Smooth muscle cell of the umbilical artery (primary cell): ENCODE data around the gene CFAP53. TPM values are rescaled to one million over a fixed set of nuclear protein-coding genes. Genes with fewer than 3 reads are reported as not detected.

ENCODE experiments used
- total RNA-seq: library from RNA; depleted of rRNA; stranded (reverse); fragments of >200 nt; gene quantifications from 2 replicates; pipeline ENCODE4 v1.2.3, GENCODE V29; 2014

Gene CFAP53, protein sequence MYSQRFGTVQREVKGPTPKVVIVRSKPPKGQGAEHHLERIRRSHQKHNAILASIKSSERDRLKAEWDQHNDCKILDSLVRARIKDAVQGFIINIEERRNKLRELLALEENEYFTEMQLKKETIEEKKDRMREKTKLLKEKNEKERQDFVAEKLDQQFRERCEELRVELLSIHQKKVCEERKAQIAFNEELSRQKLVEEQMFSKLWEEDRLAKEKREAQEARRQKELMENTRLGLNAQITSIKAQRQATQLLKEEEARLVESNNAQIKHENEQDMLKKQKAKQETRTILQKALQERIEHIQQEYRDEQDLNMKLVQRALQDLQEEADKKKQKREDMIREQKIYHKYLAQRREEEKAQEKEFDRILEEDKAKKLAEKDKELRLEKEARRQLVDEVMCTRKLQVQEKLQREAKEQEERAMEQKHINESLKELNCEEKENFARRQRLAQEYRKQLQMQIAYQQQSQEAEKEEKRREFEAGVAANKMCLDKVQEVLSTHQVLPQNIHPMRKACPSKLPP
- total RNA-seq = 0.14 and 0.30 TPM in 2 replicates

DNA sequence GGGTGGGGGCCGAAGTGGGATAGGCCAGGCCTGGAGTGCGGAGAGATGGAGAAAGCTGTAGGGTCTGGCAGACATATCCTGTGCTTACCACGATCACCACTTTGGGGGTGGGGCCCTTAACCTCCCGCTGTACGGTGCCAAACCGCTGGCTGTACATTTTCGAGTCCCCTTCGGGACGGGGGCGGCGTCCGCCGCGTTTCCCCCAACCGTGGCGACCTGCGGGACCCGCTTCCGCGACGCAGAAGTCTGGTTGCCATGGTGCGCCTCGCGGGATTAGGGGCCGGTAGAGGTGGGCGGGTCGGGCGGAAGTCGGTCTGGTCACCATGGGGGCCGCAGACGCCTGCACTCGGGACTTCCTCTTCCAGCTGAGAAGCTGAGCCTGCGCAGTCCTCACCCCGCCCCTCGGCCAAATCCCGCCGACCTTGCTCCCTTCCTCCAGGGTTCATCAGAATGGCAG, at the start of gene CFAP53:
Gene CFAP53, minus strand, starts transcription at position 248 of the 457 bp plus-strand sequence. Its CDS starts 91 bp downstream, at position 157.

GRCh38 chr18:50287441-50288347, 21.4 kb upstream of the CFAP53 start, which contains the start of gene CXXC1:
Gene CXXC1, minus strand, starts transcription at chr18:50287692. Its CDS starts 103 bp downstream, at chr18:50287589.

DNA sequence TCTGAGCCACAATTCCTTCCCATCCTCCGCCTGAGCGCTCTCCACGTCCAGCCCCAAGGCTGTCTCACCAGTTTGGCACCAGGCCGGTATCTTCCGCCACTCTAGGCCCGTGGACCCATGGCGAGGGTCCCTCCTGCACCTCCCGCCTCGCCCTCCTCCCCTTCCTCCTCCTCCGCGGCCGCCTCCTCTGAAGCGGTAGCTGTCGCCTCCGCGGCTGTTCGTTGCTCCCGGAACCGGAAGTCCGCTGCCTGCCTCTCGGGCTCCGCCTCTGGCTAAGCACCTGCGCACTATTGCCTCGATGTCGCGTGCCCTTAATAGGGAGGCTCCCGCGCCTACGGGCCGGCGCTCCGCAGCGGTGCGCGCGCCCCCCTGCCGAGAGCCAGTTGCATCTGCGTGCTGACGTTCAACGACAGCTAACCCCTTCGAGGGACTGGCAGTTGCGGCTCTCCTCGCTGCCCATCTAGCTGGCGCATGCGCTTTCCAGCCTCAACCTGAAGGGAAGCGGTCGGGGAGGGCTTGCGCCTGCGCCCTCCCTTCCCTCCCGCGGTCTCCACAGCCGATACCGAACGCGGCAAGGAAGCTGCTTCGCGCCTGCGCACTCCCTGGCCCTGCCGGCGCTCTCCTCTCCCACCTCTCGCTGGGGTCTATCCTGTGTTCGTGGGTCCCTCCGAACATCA, 15.1 kb upstream of the CFAP53 start, which contains the start of gene MBD1:
Gene MBD1, minus strand, starts transcription at position 229 of the 677 bp plus-strand sequence. CDS start 1,531 bp downstream, outside the sequence.

GRCh38 chr18:50194631-50195532, 71.4 kb downstream of the CFAP53 start, which contains the start of gene MYO5B:
Gene MYO5B, minus strand, starts transcription at chr18:50195147. Its CDS starts 354 bp downstream, at chr18:50194793.

Other genes starting within 250 kb of the CFAP53 start
- not detected in 2 replicates for gene MYO5B, start 71.3 kb downstream of the CFAP53 start, total RNA-seq
- gene MBD1, start 15.0 kb upstream of the CFAP53 start, total RNA-seq = 62.7 and 79.3 TPM in 2 replicates
- 35.9 and 45.0 TPM in 2 replicates for gene CXXC1, start 21.2 kb upstream of the CFAP53 start, total RNA-seq
- 0.59 and 5.7 TPM in 2 replicates for gene SKA1, start 108.6 kb upstream of the CFAP53 start, total RNA-seq